ENCODE data around the gene C19orf38. TPM values are rescaled to one million over a fixed set of nuclear protein-coding genes. Genes with fewer than 3 reads are reported as not detected.

C19orf38 gene
- polyA plus RNA-seq, 1 donor from 2014 or later: not detected

DNA sequence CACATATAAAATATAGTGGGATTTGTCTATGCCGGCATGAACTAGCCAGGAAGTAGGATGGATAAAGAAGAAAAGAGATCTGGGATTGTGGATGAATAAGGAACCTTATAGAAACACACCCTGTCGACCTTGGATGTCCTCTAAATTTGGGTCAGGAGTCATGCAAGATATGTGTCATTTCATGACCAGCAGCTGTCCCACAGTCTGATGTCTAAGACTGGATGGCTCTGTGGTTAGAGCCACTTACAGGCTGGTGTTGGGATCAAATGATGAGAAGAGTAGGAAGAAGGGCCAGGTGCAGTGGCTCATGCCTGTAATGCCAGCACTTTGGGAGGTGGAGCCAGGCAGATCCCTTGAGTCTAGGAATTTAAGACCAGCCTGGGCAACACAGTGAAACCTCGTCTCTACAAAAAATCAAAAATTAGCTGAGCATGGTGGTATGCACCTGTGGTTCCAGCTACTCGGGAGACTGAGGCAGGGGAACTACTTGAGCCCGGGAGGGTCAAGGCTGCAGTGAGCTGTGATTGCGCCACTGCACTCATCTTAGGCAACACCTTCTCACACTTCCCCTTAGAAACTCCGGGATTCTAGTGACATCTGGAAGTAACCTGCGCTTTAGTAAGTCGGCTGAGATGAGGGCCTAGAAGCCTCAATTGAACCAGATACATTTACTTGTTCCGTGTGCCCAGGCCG lies 43.0 kb upstream of the C19orf38 start:
- Histone ChIP-seq H3K27ac (ENCODE audit: low read length) (no peak overlapping the region), H2AFZ (ENCODE audit: low read depth, low read length) (no peak overlapping the region), H3K9me2 (ENCODE audit: insufficient read depth, low read length) (no peaks in the 10 kb centered on the region), H3K9me3 (ENCODE audit: low read length) (no peaks in the 10 kb centered on the region), H3K79me2 (replicated peaks; ENCODE audit: insufficient read depth, low read length) (no peaks in the 10 kb centered on the region), H3K4me3 (ENCODE audit: low read length) (no peak overlapping the region), H3K4me2 (ENCODE audit: low read length) (no peak overlapping the region), H4K20me1 (ENCODE audit: insufficient read depth) (no peaks in the 10 kb centered on the region), H3F3A (ENCODE audit: insufficient read depth, low read length, poor library complexity, severe bottlenecking) (no peaks in the 10 kb centered on the region), H3K36me3 (ENCODE audit: insufficient read depth, low read length) (peaks cover 9% of the 10 kb centered on the region), H3K27me3 (ENCODE audit: insufficient read depth, low read depth, low read length) (no peaks in the 10 kb centered on the region), H3K9ac (ENCODE audit: low read length) (no peak overlapping the region)
- TF ChIP-seq SMC3 (conservative IDR thresholded peaks at IDR 0.05; ENCODE audit: poor library complexity): no peak
- TF ChIP-seq POLR2AphosphoS5 (IDR thresholded peaks at IDR 0.05): no peak
- TF ChIP-seq EZH2 (IDR thresholded peaks at IDR 0.05; ENCODE audit: borderline replicate concordance, insufficient read depth, low read length, poor library complexity, severe bottlenecking): no peak
- no peak for TF ChIP-seq RAD21 (conservative IDR thresholded peaks at IDR 0.05)

- Histone ChIP-seq H3F3A (ENCODE audit: insufficient read depth, low read length, poor library complexity, severe bottlenecking) (no peaks in the 10 kb centered on the region), H3K4me3 (ENCODE audit: low read length) (no peak overlapping the region), H2AFZ (ENCODE audit: low read depth, low read length) (no peak overlapping the region), H3K36me3 (ENCODE audit: insufficient read depth, low read length) (peaks cover 9% of the 10 kb centered on the region), H3K79me2 (replicated peaks; ENCODE audit: insufficient read depth, low read length) (no peaks in the 10 kb centered on the region), H3K9ac (ENCODE audit: low read length) (no peak overlapping the region), H3K27me3 (ENCODE audit: insufficient read depth, low read depth, low read length) (no peaks in the 10 kb centered on the region), H3K9me2 (ENCODE audit: insufficient read depth, low read length) (no peaks in the 10 kb centered on the region), H3K27ac (ENCODE audit: low read length) (no peak overlapping the region), H3K4me2 (ENCODE audit: low read length) (no peak overlapping the region), H3K9me3 (ENCODE audit: low read length) (no peaks in the 10 kb centered on the region), H4K20me1 (ENCODE audit: insufficient read depth) (no peaks in the 10 kb centered on the region)
- TF ChIP-seq REST (IDR thresholded peaks at IDR 0.05; ENCODE audit: borderline replicate concordance): no peak
- no peak for TF ChIP-seq RAD21 (conservative IDR thresholded peaks at IDR 0.05)
- TF ChIP-seq POLR2AphosphoS5 (IDR thresholded peaks at IDR 0.05): no peak
- TF ChIP-seq SMC3 (conservative IDR thresholded peaks at IDR 0.05; ENCODE audit: poor library complexity): no peak
- TF ChIP-seq EZH2 (IDR thresholded peaks at IDR 0.05; ENCODE audit: borderline replicate concordance, insufficient read depth, low read length, poor library complexity, severe bottlenecking): no peak
- TF ChIP-seq CTCF (IDR thresholded peaks at IDR 0.05; ENCODE audit: poor library complexity, severe bottlenecking): no peak
- TF ChIP-seq EP300 (conservative IDR thresholded peaks at IDR 0.05; ENCODE audit: poor library complexity, severe bottlenecking): no peak
- TF ChIP-seq MXI1 (conservative IDR thresholded peaks at IDR 0.05; ENCODE audit: poor library complexity, severe bottlenecking): no peak
Measured at GRCh38 chr19:10805758-10806247, 42.4 kb upstream of the C19orf38 start.

All from neural cell (in vitro differentiated cells).